Measurements from ENCODE around the gene CREB3L1.

Gene CREB3L1

DNA sequence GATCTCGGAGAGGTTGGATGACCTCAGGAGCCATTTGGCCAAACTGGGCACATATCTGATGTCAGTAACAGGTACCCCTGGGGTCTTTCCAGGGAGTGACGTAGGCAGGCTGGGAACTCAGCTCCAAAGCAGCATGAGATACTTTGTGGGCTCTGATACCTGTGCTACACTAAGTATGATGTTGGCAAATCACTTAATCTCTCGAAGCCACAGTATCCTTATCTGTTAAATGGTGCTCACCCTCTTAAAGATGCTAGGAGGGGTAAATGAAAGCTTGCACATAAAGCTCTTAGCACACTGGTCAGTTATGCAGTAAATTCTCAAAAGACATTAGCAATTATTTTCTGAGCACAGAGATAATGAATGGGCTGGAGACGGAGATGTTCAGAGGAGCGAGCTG lies 52.7 kb downstream of the CREB3L1 start:
- DNase-seq: no peak

GRCh38 chr11:46330563-46331281 lies 53.3 kb downstream of the CREB3L1 start:
- DNase-seq: no peak

DNA sequence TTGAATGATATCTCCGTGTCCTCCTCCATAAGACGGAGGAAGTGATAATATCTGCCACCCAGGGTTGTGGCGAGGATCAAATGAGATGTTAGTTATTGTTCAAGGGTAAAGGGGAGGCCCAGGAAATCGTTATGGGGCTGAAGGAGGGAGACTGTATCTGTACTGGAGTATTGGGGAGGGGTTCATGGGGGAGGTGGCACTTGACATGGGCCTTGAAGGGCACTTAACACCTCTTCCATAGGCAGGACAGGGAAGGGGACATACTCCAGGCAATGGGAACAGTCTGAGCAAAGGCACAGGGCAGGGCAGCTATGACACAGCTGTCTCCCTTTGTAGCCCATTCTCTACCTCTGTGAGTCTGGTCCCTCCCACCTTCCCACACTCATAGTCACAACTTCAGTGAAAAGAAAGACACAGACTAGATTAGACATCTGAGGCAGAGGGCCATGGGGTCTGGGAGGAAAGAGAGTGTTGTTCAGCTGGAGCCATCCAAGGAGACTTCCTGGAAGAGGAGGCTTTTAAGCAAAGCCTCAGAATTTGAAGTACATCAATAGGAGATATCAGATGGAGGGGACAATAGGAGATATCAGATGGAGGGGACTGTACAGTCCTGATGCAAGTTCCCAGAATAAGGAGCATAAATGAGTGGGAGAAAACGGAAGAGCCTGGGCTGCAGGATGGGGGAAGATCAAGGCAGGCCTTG lies 54.0 kb downstream of the CREB3L1 start:
- peak; percentile 41 for DNase-seq

- no peak for DNase-seq
Observed at GRCh38 chr11:46332093-46332567, 54.7 kb downstream of the CREB3L1 start.

DNA sequence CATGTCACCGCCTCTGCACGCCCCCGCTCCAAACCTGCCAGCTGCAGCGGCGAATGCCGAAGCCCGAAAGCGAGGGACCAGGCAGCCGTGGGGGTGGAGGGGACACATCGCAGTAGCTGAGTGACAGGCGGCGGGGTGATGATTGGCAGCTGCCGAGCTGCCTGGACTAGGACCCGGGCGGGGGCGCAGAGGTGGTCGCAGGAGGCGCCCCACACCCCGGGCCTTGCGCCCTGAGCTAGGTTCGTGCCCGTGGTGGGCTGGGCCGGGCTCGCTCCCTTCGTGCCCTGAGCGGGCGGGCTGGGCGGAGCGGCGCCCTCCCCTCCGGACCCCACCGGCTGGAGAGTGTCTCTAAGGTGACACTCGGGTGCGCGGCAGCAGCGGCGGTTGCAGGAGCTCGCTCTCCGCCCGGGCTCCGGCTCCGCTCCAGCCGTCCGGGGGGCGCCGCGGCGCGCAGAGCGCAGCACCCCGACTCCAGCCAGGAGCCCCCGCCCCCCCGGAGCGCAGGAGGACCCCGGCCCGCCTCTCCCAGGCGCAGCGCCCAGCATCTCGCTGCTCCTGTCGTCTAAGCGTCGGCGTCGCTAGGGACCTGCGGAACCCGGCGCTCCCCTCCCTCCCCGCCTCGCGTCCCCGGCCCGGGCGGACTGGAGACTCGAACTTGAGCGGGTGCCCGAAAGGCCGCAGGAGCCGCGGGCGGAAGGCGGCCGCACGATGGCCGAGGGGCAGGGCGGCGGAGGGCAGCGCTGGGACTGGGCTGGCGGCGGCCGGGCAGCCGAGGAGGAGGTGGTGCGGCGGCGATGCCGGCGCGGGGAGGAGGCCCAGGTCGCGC lies 55.3 kb downstream of the CREB3L1 start:
- peak; percentile 73 for DNase-seq

- no peak for DNase-seq
Observed at GRCh38 chr11:46333394-46333947, 56.0 kb downstream of the CREB3L1 start.

DNA sequence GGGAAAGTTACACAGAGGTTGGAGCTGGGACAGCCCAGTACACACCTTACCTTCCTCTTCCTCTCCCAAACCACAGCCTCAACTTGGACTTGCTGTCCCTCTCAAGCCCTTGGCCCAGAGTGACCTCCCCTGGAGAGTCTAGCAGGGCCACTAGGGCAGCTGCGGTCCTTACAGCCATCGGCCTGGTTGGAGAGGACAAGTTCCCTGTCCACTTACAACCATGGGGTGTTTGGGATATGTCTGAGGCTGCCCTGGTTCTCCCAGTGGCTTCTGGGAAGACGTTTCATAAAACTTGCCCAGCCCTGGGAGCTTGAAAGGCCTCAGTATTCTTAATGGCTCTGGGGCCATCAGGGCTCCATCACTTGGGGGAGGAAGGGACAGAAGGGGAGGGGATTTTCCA lies 56.7 kb downstream of the CREB3L1 start:
- DNase-seq: no peak

DNA sequence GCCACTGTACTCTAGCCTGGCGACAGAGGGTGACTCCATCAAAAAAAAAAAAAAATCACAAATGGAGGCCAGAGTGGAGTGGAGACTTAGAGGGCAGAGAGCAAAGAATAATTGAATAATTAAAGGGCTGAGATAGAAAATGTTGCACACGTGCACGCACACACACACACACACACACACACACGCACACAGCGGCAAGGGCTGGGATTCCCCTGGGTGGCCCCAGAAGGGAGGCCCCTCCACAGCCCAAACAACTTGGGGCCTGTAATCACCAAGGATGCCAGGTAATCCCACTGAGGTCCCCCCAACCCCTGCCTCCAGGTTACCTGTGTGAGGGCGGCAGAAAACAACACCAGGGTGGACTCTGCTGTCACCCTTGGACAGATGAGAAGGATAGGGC lies 57.8 kb downstream of the CREB3L1 start:
- DNase-seq: no peak

GRCh38 chr11:46335890-46336562 lies 58.6 kb downstream of the CREB3L1 start:
- no peak for DNase-seq

GRCh38 chr11:46336563-46337180 lies 59.2 kb downstream of the CREB3L1 start:
- no peak for DNase-seq

DNA sequence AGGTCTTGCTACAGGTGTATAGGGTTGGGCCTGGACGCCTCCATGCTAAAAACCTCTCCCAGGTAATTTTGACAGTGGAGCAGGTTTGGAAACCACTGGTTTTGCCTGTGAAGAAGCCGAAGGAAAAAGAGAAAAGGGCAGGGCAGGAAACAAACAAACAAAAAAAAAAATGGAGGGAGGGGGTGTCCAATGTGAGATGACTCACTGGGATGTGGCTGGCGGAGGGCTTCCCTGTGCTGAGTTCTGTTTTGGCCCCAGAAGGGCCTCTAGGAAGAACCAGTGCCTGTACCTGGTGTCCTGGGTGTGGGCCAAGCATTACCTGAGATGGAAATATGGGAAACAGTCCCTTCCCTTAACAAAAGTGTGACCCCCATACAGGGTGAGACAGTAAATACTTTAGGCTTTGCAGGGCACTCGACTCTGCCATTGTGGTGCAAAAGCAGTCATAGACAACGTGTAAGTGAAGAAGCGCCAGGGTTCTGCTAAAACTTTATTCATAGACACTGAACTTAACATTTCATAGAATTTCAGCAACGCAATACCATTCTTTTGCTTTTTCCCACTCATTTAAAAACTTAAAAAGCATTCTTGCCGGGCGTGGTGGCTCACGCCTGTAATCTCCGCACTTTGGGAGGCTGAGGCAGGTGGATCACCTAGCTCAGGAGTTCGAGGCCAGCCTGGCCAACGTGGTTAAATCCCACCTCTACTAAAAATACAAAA lies 60.3 kb downstream of the CREB3L1 start:
- no peak for DNase-seq

DNA sequence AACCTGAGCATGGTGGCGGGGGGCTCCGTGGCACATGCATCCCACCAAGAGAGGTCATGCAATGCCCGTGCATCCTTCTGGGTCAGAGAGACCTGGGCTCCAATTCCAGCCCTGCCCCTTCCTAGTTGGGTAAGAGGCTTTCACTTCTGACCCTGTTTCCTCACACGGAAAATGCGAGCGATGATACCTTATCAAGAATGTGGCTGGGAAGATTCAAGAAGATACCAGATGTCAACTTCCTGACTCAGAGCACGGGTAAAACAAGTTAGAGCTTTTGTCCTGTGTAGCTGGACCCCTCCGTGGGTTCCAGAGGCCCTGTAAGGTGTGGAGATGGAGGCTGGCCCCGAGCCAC lies 61.1 kb downstream of the CREB3L1 start:
- DNase-seq: no peak

DNA sequence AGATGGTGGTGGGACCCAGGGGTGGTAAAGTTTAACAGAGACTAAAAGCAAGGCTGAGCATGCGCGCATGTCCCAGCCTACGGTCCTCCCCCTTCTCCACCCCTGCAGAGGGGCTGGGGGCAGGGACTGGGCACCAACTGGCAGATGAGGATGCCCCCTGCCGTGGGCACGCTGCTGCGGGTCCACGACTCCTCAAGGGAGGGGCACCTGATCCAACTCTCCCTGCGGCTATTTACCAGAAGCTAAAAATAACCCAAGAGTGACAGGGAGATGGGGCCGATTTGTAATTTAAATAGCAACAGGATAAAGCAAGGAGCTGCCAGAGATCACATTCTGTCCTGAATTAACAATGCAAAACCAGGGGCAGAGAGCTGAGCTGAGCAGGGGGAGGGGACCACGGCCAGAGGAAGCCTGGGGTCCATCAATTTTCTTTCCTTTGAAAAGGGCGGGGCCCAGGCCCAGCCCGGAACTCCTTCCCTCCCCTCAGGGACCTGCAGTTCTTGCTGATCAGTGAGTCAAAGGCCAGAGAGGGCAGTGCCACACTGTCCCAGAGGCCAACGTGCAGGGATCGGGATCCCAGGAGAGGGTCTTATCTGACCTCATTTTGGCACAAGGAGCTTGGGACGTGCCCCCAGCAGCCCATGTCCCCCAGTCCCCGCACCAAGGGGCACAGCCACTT lies 61.7 kb downstream of the CREB3L1 start:
- DNase-seq: no peak

DNA sequence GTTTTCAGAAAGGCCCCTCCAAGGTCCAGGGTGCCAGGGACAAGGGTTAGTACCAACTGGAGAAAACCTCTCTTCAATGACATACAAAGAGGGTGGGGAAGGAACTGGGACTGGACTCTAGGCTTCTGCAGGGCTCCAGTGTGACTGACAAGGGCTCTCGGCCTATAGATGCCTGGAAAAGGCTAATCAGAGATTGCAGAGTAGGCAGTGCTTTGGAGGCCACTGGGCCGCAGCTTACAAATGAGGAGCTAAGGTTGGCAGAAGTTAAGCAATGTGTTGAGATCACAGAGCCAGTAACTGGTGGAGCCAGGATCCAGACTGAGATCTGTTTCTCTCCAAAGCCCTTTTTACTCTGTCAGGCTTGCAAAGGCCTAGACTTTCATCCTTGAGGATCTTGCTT lies 62.4 kb downstream of the CREB3L1 start:
- DNase-seq: no peak

GRCh38 chr11:46341454-46341853 lies 64.0 kb downstream of the CREB3L1 start:
- DNase-seq: no peak

- no peak for DNase-seq
Observed at GRCh38 chr11:46342239-46342638, 64.8 kb downstream of the CREB3L1 start.

DNA sequence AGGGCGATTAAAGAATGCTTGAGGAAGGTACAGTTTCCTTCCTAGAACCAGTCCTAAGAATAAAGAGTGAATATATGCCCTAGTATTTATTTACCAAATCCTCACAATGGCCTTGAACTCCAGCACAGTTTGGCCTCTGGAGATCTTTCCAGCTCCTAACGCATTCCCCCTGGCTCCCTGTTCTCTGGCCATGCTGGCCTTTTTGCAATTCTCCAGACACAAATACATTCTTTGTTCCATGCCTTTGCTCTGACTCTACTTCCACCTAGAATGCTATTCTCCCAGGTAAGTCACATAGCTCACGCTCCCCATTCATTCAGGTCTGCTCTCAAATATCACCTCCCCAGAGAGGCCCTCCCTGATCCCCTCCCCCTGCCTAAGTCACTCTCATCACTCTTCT lies 66.1 kb downstream of the CREB3L1 start:
- no peak for DNase-seq

DNA sequence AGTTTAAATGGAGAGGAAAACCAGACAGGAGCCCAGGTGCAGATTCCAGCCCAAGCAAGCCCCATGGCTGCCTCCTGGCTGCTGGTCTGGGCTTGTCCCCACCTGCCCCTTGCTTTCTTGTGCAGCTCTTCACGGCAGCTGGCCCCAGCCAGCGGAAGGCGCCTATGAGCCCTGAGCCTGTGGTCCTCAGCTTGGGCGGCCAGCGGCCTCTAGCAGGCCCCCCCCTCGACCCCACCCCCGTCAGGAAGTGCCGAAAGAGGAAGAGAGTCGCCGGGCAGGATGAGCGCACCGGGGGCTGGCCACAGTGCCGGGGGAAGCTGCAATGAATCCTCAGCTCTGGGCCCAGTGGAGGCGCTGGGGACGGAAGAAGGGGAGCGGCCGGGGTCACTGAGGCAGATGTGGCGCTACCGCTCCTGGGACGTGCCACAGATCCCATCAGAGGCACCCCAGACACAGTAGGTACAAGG lies 67.7 kb downstream of the CREB3L1 start:
- no peak for DNase-seq

- DNase-seq: no peak
Observed at GRCh38 chr11:46345881-46346484, 68.5 kb downstream of the CREB3L1 start.

- peak; percentile 84 for DNase-seq
Observed at GRCh38 chr11:46346886-46347636, 69.6 kb downstream of the CREB3L1 start, which contains the start of gene DGKZ. DGKZ (plus strand) TSS chr11:46347463; CDS start chr11:46347660, 197 bp downstream.

All from activated CD8-positive, alpha-beta memory T cell treated with anti-CD3 and anti-CD28 coated beads, Interleukin-2, amount 50 U/mL, for 4 hours (primary cell).